K562 (cell line): ENCODE data around the gene ELAVL3. TPM values are rescaled to one million over a fixed set of nuclear protein-coding genes. Genes with fewer than 3 reads are reported as not detected.
A peak's percentile ranks its signal among the peaks of the same experiment; 100 is the strongest.

Experiments used
- CTBP1 ChIP-seq: fragments of 450-650 bp; IDR thresholded peaks from 2 replicates; pipeline ENCODE4 v1.6.1; 2016; ENCODE audit warnings: borderline replicate concordance
- ESRRA ChIP-seq: fragments of 450-650 bp; IDR thresholded peaks from 2 replicates; pipeline ENCODE4 v1.6.1; 2014; ENCODE audit warnings: low read depth, mild to moderate bottlenecking, moderate library complexity, borderline replicate concordance
- MXD1 ChIP-seq: fragments of 250-450 bp; sonication (Bioruptor Pico); IDR thresholded peaks from 2 replicates; pipeline ENCODE4 v1.8.0; 2021; ENCODE audit warnings: borderline replicate concordance, mild to moderate bottlenecking, moderate library complexity; ENCODE audit not compliant: poor library complexity, severe bottlenecking
- NR3C1 ChIP-seq: sonication (generic); formaldehyde crosslinking; IDR thresholded peaks from 2 replicates; pipeline ENCODE4 v1.8.1; 2022; ENCODE audit warnings: missing genetic modification reagents
- RREB1 ChIP-seq: fragments of 250-450 bp; sonication (Bioruptor Pico); IDR thresholded peaks from 2 replicates; pipeline ENCODE4 v1.4.0; 2020
- ZBTB11 ChIP-seq, 3 experiments: fragments of 200-800 bp in 1 of 3; fragments of 250-450 bp in 1 of 3; fragments of 450-650 bp in 1 of 3; sonication (Bioruptor Pico) in 1 of 3; sonication (Bioruptor generic) in 1 of 3; formaldehyde crosslinking in 1 of 3; IDR thresholded peaks; 2 replicates each; pipeline versions ENCODE4 v1.6.1 to v1.8.0; 2016 to 2022; ENCODE audit warnings: mild to moderate bottlenecking in 2 of 3, missing genetic modification characterization in 2 of 3, missing compliant biosample characterization in 1 of 3, moderate library complexity in 1 of 3
- ZNF408 ChIP-seq: fragments of 250-450 bp; sonication (Bioruptor Pico); IDR thresholded peaks from 2 replicates; pipeline ENCODE4 v1.4.0; 2020; ENCODE audit warnings: low read depth, mild to moderate bottlenecking, moderate library complexity
- ZNF740 ChIP-seq, 3 experiments: fragments of 200-800 bp in 1 of 3; sonication (Bioruptor generic) in 1 of 3; sonication (generic) in 1 of 3; formaldehyde crosslinking in 1 of 3; IDR thresholded peaks; 2 replicates each; pipeline versions ENCODE4 v1.6.1 to v1.8.0; 2016 to 2022; ENCODE audit warnings: mild to moderate bottlenecking in 2 of 3, missing compliant biosample characterization in 2 of 3, missing genetic modification characterization in 2 of 3, missing genetic modification reagents in 1 of 3
- polyA plus RNA-seq, 8 experiments: library from polyadenylated mRNA; depleted of rRNA in 4 of 8; stranded (reverse) in 5 of 8; unstranded in 3 of 8; fragments of >200 nt; fragmentation: Nextera tagmentation in 2 of 8; fragmentation: Illumina TruSeq in 1 of 8; extraction: Ambion mirVana in 2 of 8; extraction: Trizol in 1 of 8; gene quantifications; 2 replicates each; pipeline versions ENCODE4 v1.2.1 to v1.2.3, GENCODE V29; 2011 to 2014; ENCODE audit warnings: inconsistent platforms in 1 of 8, missing spikeins in 1 of 8
- total RNA-seq, 7 experiments: library from RNA; depleted of rRNA in 6 of 7; stranded (reverse); fragments of >200 nt in 6 of 7; fragmentation: Illumina TruSeq in 2 of 7; extraction: Trizol in 2 of 7; gene quantifications; 2 replicates each; pipeline versions ENCODE4 v1.2.1 to v1.2.3, GENCODE V29; 2011 to 2021; ENCODE audit warnings: low replicate concordance in 1 of 7

The ELAVL3 gene
- total and polyA plus RNA-seq, 9 of the 15 experiments (the other 6 are each of a cell fraction or from before 2014, with no cell fraction given): not detected

GRCh38 chr19:11479898-11480714 is 740 bp downstream of the ELAVL3 start (continued):
- no peak for TF ChIP-seq ZNF408 (CRISPR knock-in tag)
- TF ChIP-seq CTBP1: peak; percentile 49
- peak; percentile 11; the same call in 1 of the 2 replicates for TF ChIP-seq NR3C1 (CRISPR knock-in tag)
- peak; percentile 90 for TF ChIP-seq ZNF740 (CRISPR knock-in tag; IDR thresholded peaks at IDR 0.05)
- TF ChIP-seq ZNF740 (tag; IDR thresholded peaks at IDR 0.05): peak in 1 of 2 experiments; percentile 57; a peak in 1 of 4 replicates
- peak; percentile 87; the same call in 1 of the 2 replicates for TF ChIP-seq RREB1 (CRISPR knock-in tag)
- no peak for TF ChIP-seq MXD1 (CRISPR knock-in tag)
- TF ChIP-seq ESRRA: 0 out of 2 replicates have a peak, but pooled peaks have one; percentile 4
- TF ChIP-seq ZBTB11 (CRISPR knock-in tag; IDR thresholded peaks at IDR 0.05): peak in 1 of 3 experiments; percentile 14; a peak in 1 of 6 replicates
